ENCODE measurements around the gene TM4SF4.

Gene TM4SF4

GRCh38 chr3:149542375-149543312, 68.1 kb downstream of the TM4SF4 start:
- Histone ChIP-seq H3K27me3 (ENCODE audit: low read depth, low read length) (no peaks in the 10 kb centered on the region), H3K36me3 (replicated peaks; ENCODE audit: low read depth, low read length) (no peaks in the 10 kb centered on the region), H3K4me2 (ENCODE audit: low read length) (no peak overlapping the region), H3K27ac (ENCODE audit: low read length) (no peak overlapping the region), H3K4me3 (ENCODE audit: low read length) (no peak overlapping the region), H2AFZ (ENCODE audit: low read depth, low read length) (no peak overlapping the region), H3K4me1 (ENCODE audit: low read length) (no peaks in the 10 kb centered on the region), H3K79me2 (ENCODE audit: low read length) (no peaks in the 10 kb centered on the region), H3K9ac (ENCODE audit: low read length) (no peak overlapping the region), H3K9me3 (ENCODE audit: insufficient read depth, low read length) (no peaks in the 10 kb centered on the region), H4K20me1 (ENCODE audit: insufficient read depth, low read length) (no peaks in the 10 kb centered on the region)
- TF ChIP-seq CTCF (IDR thresholded peaks at IDR 0.05; ENCODE audit: low read depth, low read length) (no peak), EZH2phosphoT487 (IDR thresholded peaks at IDR 0.05; ENCODE audit: low read depth) (no peak)

GRCh38 chr3:149545049-149545448, 70.6 kb downstream of the TM4SF4 start:
- no peaks in the 10 kb centered on the region for H3K79me2 ChIP-seq (ENCODE audit: low read length)

GRCh38 chr3:149547413-149547812, 72.9 kb downstream of the TM4SF4 start:
- no peaks in the 10 kb centered on the region for H3K4me1 ChIP-seq (ENCODE audit: low read length)
- no peak overlapping the region for H3K9ac ChIP-seq (ENCODE audit: low read length)
- no peak overlapping the region for H3K27ac ChIP-seq (ENCODE audit: low read length)
- peaks cover 8% of the 10 kb centered on the region; the same call in 1 of the 2 replicates for H3K27me3 ChIP-seq (ENCODE audit: low read depth, low read length)
- no peak overlapping the region for H3K4me3 ChIP-seq (ENCODE audit: low read length)
- no peaks in the 10 kb centered on the region for H3K79me2 ChIP-seq (ENCODE audit: low read length)
- TF ChIP-seq CTCF (IDR thresholded peaks at IDR 0.05; ENCODE audit: low read depth, low read length) (no peak), EZH2phosphoT487 (IDR thresholded peaks at IDR 0.05; ENCODE audit: low read depth) (no peak)
- H4K20me1 ChIP-seq (ENCODE audit: insufficient read depth, low read length): no peaks in the 10 kb centered on the region
- no peaks in the 10 kb centered on the region for H3K9me3 ChIP-seq (ENCODE audit: insufficient read depth, low read length)
- H2AFZ ChIP-seq (ENCODE audit: low read depth, low read length): no peak overlapping the region
- no peaks in the 10 kb centered on the region for H3K36me3 ChIP-seq (replicated peaks; ENCODE audit: low read depth, low read length)
- no peak overlapping the region for H3K4me2 ChIP-seq (ENCODE audit: low read length)

More at GRCh38 chr3:149545049-149545448, 70.6 kb downstream of the TM4SF4 start:
- TF ChIP-seq CTCF (IDR thresholded peaks at IDR 0.05; ENCODE audit: low read depth, low read length) (no peak), EZH2phosphoT487 (IDR thresholded peaks at IDR 0.05; ENCODE audit: low read depth) (no peak)
- Histone ChIP-seq H3K27me3 (ENCODE audit: low read depth, low read length) (no peaks in the 10 kb centered on the region), H4K20me1 (ENCODE audit: insufficient read depth, low read length) (no peaks in the 10 kb centered on the region), H3K4me3 (ENCODE audit: low read length) (no peak overlapping the region), H3K9ac (ENCODE audit: low read length) (no peak overlapping the region), H2AFZ (ENCODE audit: low read depth, low read length) (no peak overlapping the region), H3K9me3 (ENCODE audit: insufficient read depth, low read length) (no peaks in the 10 kb centered on the region), H3K27ac (ENCODE audit: low read length) (no peak overlapping the region), H3K4me2 (ENCODE audit: low read length) (no peak overlapping the region), H3K36me3 (replicated peaks; ENCODE audit: low read depth, low read length) (no peaks in the 10 kb centered on the region), H3K4me1 (ENCODE audit: low read length) (no peaks in the 10 kb centered on the region)

GRCh38 chr3:149547954-149548668, 73.6 kb downstream of the TM4SF4 start:
- peaks cover 8% of the 10 kb centered on the region; the same call in 1 of the 2 replicates for H3K27me3 ChIP-seq (ENCODE audit: low read depth, low read length)
- H3K9me3 ChIP-seq (ENCODE audit: insufficient read depth, low read length): no peaks in the 10 kb centered on the region
- H3K9ac ChIP-seq (ENCODE audit: low read length): no peak overlapping the region
- no peak overlapping the region for H3K4me2 ChIP-seq (ENCODE audit: low read length)
- no peak overlapping the region for H3K27ac ChIP-seq (ENCODE audit: low read length)
- TF ChIP-seq CTCF (IDR thresholded peaks at IDR 0.05; ENCODE audit: low read depth, low read length): no peak
- no peak for TF ChIP-seq EZH2phosphoT487 (IDR thresholded peaks at IDR 0.05; ENCODE audit: low read depth)
- H3K79me2 ChIP-seq (ENCODE audit: low read length): no peaks in the 10 kb centered on the region
- no peak overlapping the region for H3K4me3 ChIP-seq (ENCODE audit: low read length)
- no peaks in the 10 kb centered on the region for H4K20me1 ChIP-seq (ENCODE audit: insufficient read depth, low read length)
- no peaks in the 10 kb centered on the region for H3K36me3 ChIP-seq (replicated peaks; ENCODE audit: low read depth, low read length)
- no peak overlapping the region for H2AFZ ChIP-seq (ENCODE audit: low read depth, low read length)
- no peaks in the 10 kb centered on the region for H3K4me1 ChIP-seq (ENCODE audit: low read length)
